Keratinocyte (primary cell): ENCODE data around the gene ATF5. TPM values are rescaled to one million over a fixed set of nuclear protein-coding genes. Genes with fewer than 3 reads are reported as not detected.

Source experiments
- DNase-seq: peaks from one replicate; pipeline ENCODE4 v3.0.0-alpha.2; 2011; ENCODE audit warnings: low read depth, missing footprints, low spot score
- FAIRE-seq: peaks from 2 replicates; lab custom pipeline; 2011; peaks lifted over from hg19 to GRCh38; lab: Jason Lieb, UNC
- H2AFZ ChIP-seq: 2 replicates; pipeline ENCODE4 v1.6.0; 2012; ENCODE audit warnings: low read length, control low read depth, inconsistent platforms; ENCODE audit not compliant: control insufficient read depth
- H3K27ac ChIP-seq: 2 replicates; pipeline ENCODE4 v1.5.1; 2011; ENCODE audit warnings: low read length; ENCODE audit not compliant: control insufficient read depth, insufficient read depth
- H3K27me3 ChIP-seq: 3 replicates; pipeline ENCODE4 v1.6.0; 2011; ENCODE audit warnings: low read length; ENCODE audit not compliant: control insufficient read depth, insufficient read depth; ENCODE audit errors: extremely low read depth
- H3K36me3 ChIP-seq, 2 experiments: 2 replicates in 1 of 2; 3 replicates in 1 of 2; pipeline ENCODE4 v1.5.1; 2011; ENCODE audit warnings: low read length in 2 of 2, mild to moderate bottlenecking in 1 of 2; ENCODE audit not compliant: control insufficient read depth in 2 of 2, insufficient read depth in 2 of 2; ENCODE audit errors: extremely low read depth in 1 of 2
- H3K4me1 ChIP-seq: 3 replicates; pipeline ENCODE4 v1.5.1; 2011; ENCODE audit warnings: low read length; ENCODE audit not compliant: control insufficient read depth, insufficient read depth; ENCODE audit errors: extremely low read depth
- H3K4me2 ChIP-seq: 3 replicates; pipeline ENCODE4 v1.6.0; 2011; ENCODE audit warnings: low read depth, low read length; ENCODE audit not compliant: control insufficient read depth, insufficient read depth; ENCODE audit errors: extremely low read depth
- H3K4me3 ChIP-seq, 3 experiments: fragments of 200-600 bp in 1 of 3; sonication (generic) in 1 of 3; 2 replicates in 2 of 3; 3 replicates in 1 of 3; pipeline ENCODE4 v1.5.1; 2011 to 2016; ENCODE audit warnings: low read length in 3 of 3, mild to moderate bottlenecking in 3 of 3, control low read depth in 2 of 3, inconsistent platforms in 1 of 3, low read depth in 1 of 3, mixed read lengths in 1 of 3, mixed run types in 1 of 3, moderate library complexity in 1 of 3; ENCODE audit not compliant: control insufficient read depth in 2 of 3, insufficient read depth in 2 of 3; ENCODE audit errors: extremely low read depth in 1 of 3
- H3K79me2 ChIP-seq: 2 replicates; pipeline ENCODE4 v1.6.0; 2012; ENCODE audit warnings: low read length; ENCODE audit not compliant: control insufficient read depth, insufficient read depth
- H3K9ac ChIP-seq: 3 replicates; pipeline ENCODE4 v1.6.0; 2011; ENCODE audit warnings: low read length; ENCODE audit not compliant: control insufficient read depth, insufficient read depth; ENCODE audit errors: extremely low read depth
- H3K9me1 ChIP-seq: 3 replicates; pipeline ENCODE4 v1.6.0; 2011; ENCODE audit warnings: low read length; ENCODE audit not compliant: control insufficient read depth, insufficient read depth; ENCODE audit errors: extremely low read depth
- H3K9me3 ChIP-seq: 2 replicates; pipeline ENCODE4 v1.5.1; 2012; ENCODE audit warnings: low read depth, low read length; ENCODE audit not compliant: control insufficient read depth
- H4K20me1 ChIP-seq: 3 replicates; pipeline ENCODE4 v1.6.0; 2011; ENCODE audit warnings: low read length; ENCODE audit not compliant: control insufficient read depth, insufficient read depth; ENCODE audit errors: extremely low read depth
- CTCF ChIP-seq, 3 experiments: IDR thresholded peaks in 1 of 3; conservative IDR thresholded peaks in 1 of 3; optimal IDR thresholded peaks in 1 of 3; 2 replicates in 2 of 3; 3 replicates in 1 of 3; pipeline versions ENCODE3 to v1.5.1; 2011; ENCODE audit warnings: low read length in 3 of 3, mild to moderate bottlenecking in 3 of 3, moderate library complexity in 2 of 3, control low read depth in 1 of 3, inconsistent platforms in 1 of 3; ENCODE audit not compliant: insufficient read depth in 2 of 3; ENCODE audit errors: extremely low read depth in 1 of 3
- EZH2 ChIP-seq: IDR thresholded peaks from one replicate; pipeline ENCODE4 v1.6.1; 2012; ENCODE audit warnings: inconsistent platforms, mild to moderate bottlenecking, low read length, moderate library complexity
- dilution Hi-C: fragments of 300-500 bp; cut with MboI; formaldehyde crosslinking; loops from one replicate; pipeline ENCODE4 v1.7.0; 2020; ENCODE audit warnings: low sequenced_read_pairs; ENCODE audit not compliant: extremely low pct_ligation_motif_present
- polyA plus RNA-seq, 5 experiments: library from polyadenylated mRNA; depleted of rRNA in 3 of 5; stranded (reverse) in 3 of 5; stranded (forward) in 1 of 5; unstranded in 1 of 5; fragments of >200 nt; gene quantifications; 1 replicate in 1 of 5; 2 replicates in 3 of 5; 3 replicates in 1 of 5; pipeline versions ENCODE4 v1.2.1 to v1.2.3, GENCODE V29; 2011 to 2012; ENCODE audit warnings: missing spikeins in 2 of 5, low read depth in 1 of 5, low replicate concordance in 1 of 5

The ATF5 gene
- polyA plus RNA-seq, 1 donor (not counting 4 experiments of a cell fraction or from before 2014, with no cell fraction given) = 6.0 TPM

DNA sequence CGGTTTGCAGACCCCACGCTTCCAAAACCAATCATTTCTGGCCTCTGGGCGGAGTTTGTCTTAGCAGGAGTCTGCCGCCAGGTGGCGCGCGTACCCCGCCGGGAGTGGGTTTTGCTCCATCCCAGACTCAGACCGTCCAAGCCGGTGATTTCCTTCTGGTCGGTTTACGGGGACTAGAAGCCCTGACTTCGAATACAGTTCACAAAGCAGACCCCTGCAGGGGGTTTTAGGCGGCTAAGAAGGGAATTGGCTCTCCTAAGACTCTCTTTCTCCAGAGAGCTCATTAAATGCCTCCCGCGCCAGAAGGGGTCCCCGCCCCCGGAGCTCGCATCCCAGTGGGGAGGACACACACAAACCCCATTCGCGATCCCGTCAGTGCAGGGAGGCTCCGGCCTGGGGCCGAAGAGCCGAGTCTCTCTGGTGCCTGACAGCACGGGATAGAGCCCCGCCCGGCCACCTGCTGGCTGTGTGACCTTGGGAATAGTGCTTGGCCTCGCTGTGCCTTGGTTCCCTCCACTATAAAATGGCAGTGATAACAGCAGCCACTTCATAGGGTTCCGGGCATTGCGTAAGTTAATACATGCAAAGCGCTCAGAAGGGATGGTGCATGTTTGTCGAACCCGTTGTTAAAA lies 8.9 kb downstream of the ATF5 start:
- peaks cover 2% of the 10 kb centered on the region for H3K4me1 ChIP-seq
- H2AFZ ChIP-seq = peak overlapping the region; percentile 4
- no peaks in the 10 kb centered on the region for H3K27me3 ChIP-seq
- dilution Hi-C loops = no loop called here
- H3K79me2 ChIP-seq = no peaks in the 10 kb centered on the region
- peak; percentile 90 to 97 (median 94) for TF ChIP-seq CTCF (optimal IDR thresholded peaks at IDR 0.05 in 1 of 3, IDR thresholded peaks at IDR 0.05 in 1 of 3, conservative IDR thresholded peaks at IDR 0.05 in 1 of 3; ENCODE audit: extremely low read depth in 1 of 3, insufficient read depth in 2 of 3, low read length in 3 of 3)
- TF ChIP-seq EZH2 = no peak
- H3K9ac ChIP-seq = no peak overlapping the region
- no peaks in the 10 kb centered on the region for H3K9me1 ChIP-seq
- H3K4me3 ChIP-seq = no peak overlapping the region
- peak overlapping the region; percentile 62 for H3K4me2 ChIP-seq
- peaks cover 0 to 2% of the 10 kb centered on the region in 2 experiments for H3K36me3 ChIP-seq
- DNase-seq = no peak
- H3K27ac ChIP-seq = no peak overlapping the region
- no peaks in the 10 kb centered on the region for H3K9me3 ChIP-seq
- FAIRE-seq = no peak
- no peaks in the 10 kb centered on the region for H4K20me1 ChIP-seq

GRCh38 chr19:49938662-49939061 lies 9.7 kb downstream of the ATF5 start:
- Histone ChIP-seq H3K27ac (no peak overlapping the region), H3K4me2 (no peak overlapping the region), H3K9ac (no peak overlapping the region), H3K36me3 (no peaks in the 10 kb centered on the region), H3K9me1 (no peaks in the 10 kb centered on the region), H3K27me3 (no peaks in the 10 kb centered on the region), H3K4me1 (peaks cover 2% of the 10 kb centered on the region), H3K9me3 (no peaks in the 10 kb centered on the region), H2AFZ (no peak overlapping the region), H4K20me1 (no peaks in the 10 kb centered on the region), H3K4me3 (no peak overlapping the region), H3K79me2 (no peaks in the 10 kb centered on the region)
- FAIRE-seq (no peak), DNase-seq (no peak)
- TF ChIP-seq EZH2 (no peak), CTCF (optimal IDR thresholded peaks at IDR 0.05 in 1 of 3, IDR thresholded peaks at IDR 0.05 in 1 of 3, conservative IDR thresholded peaks at IDR 0.05 in 1 of 3; ENCODE audit: extremely low read depth in 1 of 3, insufficient read depth in 2 of 3, low read length in 3 of 3) (no peak)
- dilution Hi-C loops = no loop called here
